Measurements from ENCODE around the gene TMEM52. TPM values are rescaled to one million over a fixed set of nuclear protein-coding genes. Genes with fewer than 3 reads are reported as not detected.

The TMEM52 gene
- total RNA-seq, 1 experiment from 2014 or later: 6.4 TPM

GRCh38 chr1:1950940-1951339, 31.9 kb upstream of the TMEM52 start:
- no peak overlapping the region for H3K4me3 Mint-ChIP-seq (ENCODE audit: unreplicated experiment)
- no peaks in the 10 kb centered on the region for H3K4me1 ChIP-seq
- ChIA-PET CTCF (no interaction called here), POLR2A (no interaction called here)
- H3K27me3 ChIP-seq (replicated peaks; ENCODE audit: control insufficient read depth, insufficient read depth, low read length): no peaks in the 10 kb centered on the region
- BruUV-seq (replicated peaks): no TSS peak
- no peaks in the 10 kb centered on the region for H3K4me1 Mint-ChIP-seq (ENCODE audit: low read depth, unreplicated experiment)
- DNase-seq: no peak
- H3K4me3 ChIP-seq (ENCODE audit: low read depth, low read length): no peak overlapping the region
- H3K9me3 Mint-ChIP-seq (ENCODE audit: unreplicated experiment): no peaks in the 10 kb centered on the region
- H3K27me3 Mint-ChIP-seq (ENCODE audit: insufficient read depth, unreplicated experiment): peaks cover 6% of the 10 kb centered on the region
- no peaks in the 10 kb centered on the region for H3K36me3 ChIP-seq (ENCODE audit: control insufficient read depth, insufficient read depth, low read length)
- intact Hi-C loops (cut with micrococcal nuclease; ENCODE audit: unreplicated experiment): no loop called here
- no peak overlapping the region for H3K27ac Mint-ChIP-seq (ENCODE audit: unreplicated experiment)
- no peaks in the 10 kb centered on the region for H3K36me3 Mint-ChIP-seq (ENCODE audit: insufficient read depth, unreplicated experiment)
- no peaks in the 10 kb centered on the region for H3K9me3 ChIP-seq
- TF ChIP-seq CTCF (IDR thresholded peaks at IDR 0.05; ENCODE audit: insufficient read depth in 1 of 2, low read depth in 1 of 2, low read length in 1 of 2, severe bottlenecking in 1 of 2, unreplicated experiment in 1 of 2): no peak

GRCh38 chr1:1948783-1949182, 29.7 kb upstream of the TMEM52 start:
- Histone ChIP-seq H3K4me1 (no peaks in the 10 kb centered on the region), H3K27me3 (replicated peaks; ENCODE audit: control insufficient read depth, insufficient read depth, low read length) (no peaks in the 10 kb centered on the region), H3K36me3 (ENCODE audit: control insufficient read depth, insufficient read depth, low read length) (no peaks in the 10 kb centered on the region), H3K4me3 (ENCODE audit: low read depth, low read length) (no peak overlapping the region), H3K9me3 (no peaks in the 10 kb centered on the region)
- Mint-ChIP-seq H3K36me3 (ENCODE audit: insufficient read depth, unreplicated experiment) (no peaks in the 10 kb centered on the region), H3K9me3 (ENCODE audit: unreplicated experiment) (no peaks in the 10 kb centered on the region), H3K4me1 (ENCODE audit: low read depth, unreplicated experiment) (no peaks in the 10 kb centered on the region), H3K27me3 (ENCODE audit: insufficient read depth, unreplicated experiment) (peaks cover 6% of the 10 kb centered on the region), H3K27ac (ENCODE audit: unreplicated experiment) (no peak overlapping the region), H3K4me3 (ENCODE audit: unreplicated experiment) (no peak overlapping the region)
- ChIA-PET CTCF (no interaction called here), POLR2A (no interaction called here)
- no peak for DNase-seq
- no TSS peak for BruUV-seq (replicated peaks)
- no peak for TF ChIP-seq CTCF (IDR thresholded peaks at IDR 0.05; ENCODE audit: insufficient read depth in 1 of 2, low read depth in 1 of 2, low read length in 1 of 2, severe bottlenecking in 1 of 2, unreplicated experiment in 1 of 2)
- intact Hi-C loops (cut with micrococcal nuclease; ENCODE audit: unreplicated experiment): no loop called here

- H3K36me3 Mint-ChIP-seq (ENCODE audit: insufficient read depth, unreplicated experiment): no peaks in the 10 kb centered on the region
- H3K4me1 Mint-ChIP-seq (ENCODE audit: low read depth, unreplicated experiment): no peaks in the 10 kb centered on the region
- POLR2A ChIA-PET: no interaction called here
- intact Hi-C loops (cut with micrococcal nuclease; ENCODE audit: unreplicated experiment): no loop called here
- peaks cover 6% of the 10 kb centered on the region for H3K27me3 Mint-ChIP-seq (ENCODE audit: insufficient read depth, unreplicated experiment)
- no TSS peak for BruUV-seq (replicated peaks)
- no peaks in the 10 kb centered on the region for H3K9me3 Mint-ChIP-seq (ENCODE audit: unreplicated experiment)
- Histone ChIP-seq H3K36me3 (ENCODE audit: control insufficient read depth, insufficient read depth, low read length) (no peaks in the 10 kb centered on the region), H3K4me1 (no peaks in the 10 kb centered on the region), H3K9me3 (no peaks in the 10 kb centered on the region), H3K4me3 (ENCODE audit: low read depth, low read length) (no peak overlapping the region), H3K27me3 (replicated peaks; ENCODE audit: control insufficient read depth, insufficient read depth, low read length) (no peaks in the 10 kb centered on the region)
- CTCF ChIA-PET: interaction anchor here (0.7 kb wide), 2 partner anchors 97 to 99 kb away, joined by 3 to 4 read pairs; no protein-coding TSS in a partner anchor
- no peak for DNase-seq
- H3K4me3 Mint-ChIP-seq (ENCODE audit: unreplicated experiment): no peak overlapping the region
- H3K27ac Mint-ChIP-seq (ENCODE audit: unreplicated experiment): no peak overlapping the region
- no peak for TF ChIP-seq CTCF (IDR thresholded peaks at IDR 0.05; ENCODE audit: insufficient read depth in 1 of 2, low read depth in 1 of 2, low read length in 1 of 2, severe bottlenecking in 1 of 2, unreplicated experiment in 1 of 2)
Observed at GRCh38 chr1:1947493-1947892, 28.4 kb upstream of the TMEM52 start.

Measured in Caco-2 (cell line).